ENCODE data around the gene SMCP.

The SMCP gene

DNA sequence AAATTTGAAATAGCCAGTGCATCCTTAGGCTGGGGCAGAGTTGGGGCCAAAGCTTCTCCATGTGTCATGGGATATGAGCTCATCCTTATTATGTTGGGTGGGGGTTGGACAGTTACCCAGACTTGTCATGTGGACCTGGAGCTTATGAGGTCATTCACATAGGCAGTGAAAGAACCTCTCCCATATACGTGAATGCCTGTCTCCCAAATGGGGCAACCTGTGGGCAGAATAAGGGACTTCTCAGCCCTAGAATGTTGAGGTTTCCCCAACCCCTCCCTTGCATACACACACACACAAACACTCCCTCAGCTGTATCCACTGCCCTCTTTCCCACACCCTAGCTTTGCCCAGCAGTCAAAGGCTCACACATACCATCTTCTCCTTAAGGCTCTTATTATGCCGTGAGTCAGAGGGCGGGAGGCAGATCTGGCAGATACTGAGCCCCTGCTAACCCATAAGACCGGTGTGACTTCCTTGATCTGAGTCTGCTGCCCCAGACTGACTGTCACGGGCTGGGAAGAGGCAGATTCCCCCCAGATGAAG is 28.0 kb downstream of the SMCP start:
- Mint-ChIP-seq H3K4me3 (no peak overlapping the region), H3K27me3 (peaks cover 54% of the 10 kb centered on the region), H3K27ac (no peak overlapping the region), H3K36me3 (ENCODE audit: low read depth) (no peaks in the 10 kb centered on the region), H3K4me1 (ENCODE audit: low read depth) (peaks cover 9% of the 10 kb centered on the region), H3K9me3 (no peaks in the 10 kb centered on the region)
- DNase-seq, result no peak

DNA sequence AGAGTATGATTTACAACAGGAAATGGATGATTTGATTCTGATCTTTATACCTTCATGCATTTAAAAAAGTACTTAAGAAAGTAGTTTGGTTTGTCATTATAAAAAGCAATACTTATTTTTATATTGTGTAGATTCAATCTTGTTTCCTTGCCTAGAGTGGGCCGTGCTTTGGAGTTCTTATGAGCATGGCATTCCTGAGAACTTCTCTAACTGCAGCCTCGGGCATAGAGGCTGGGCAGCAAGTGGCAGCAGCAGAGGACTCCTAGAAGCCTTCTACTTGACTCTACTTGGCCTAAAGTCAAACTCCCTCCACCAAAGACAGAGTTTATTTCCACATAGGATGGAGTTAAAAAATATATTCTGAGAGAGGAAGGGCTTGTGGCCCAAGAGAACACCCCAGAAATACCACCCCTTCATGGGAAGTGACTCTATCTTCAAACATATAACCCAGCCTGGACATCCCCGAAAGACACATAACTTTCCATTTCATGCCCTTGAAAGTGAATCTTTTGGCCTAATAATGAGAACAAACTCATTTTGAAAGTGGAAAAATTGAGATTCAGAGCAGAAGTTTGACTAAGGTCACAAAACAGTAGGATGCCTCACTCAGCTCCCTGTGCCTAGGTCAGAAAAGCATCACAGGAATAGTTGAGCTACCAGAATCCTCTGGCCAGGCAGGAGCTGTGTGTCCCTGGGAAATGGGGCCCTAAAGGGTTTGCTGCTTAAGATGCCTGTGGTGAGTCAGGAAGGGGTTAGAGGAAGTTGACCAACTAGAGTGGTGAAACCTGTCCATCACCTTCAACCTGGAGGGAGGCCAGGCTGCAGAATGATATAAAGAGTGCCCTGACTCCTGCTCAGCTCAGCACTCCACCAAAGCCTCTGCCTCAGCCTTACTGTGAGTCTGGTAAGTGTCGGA is 29.8 kb downstream of the SMCP start, which contains the start of gene IVL:
IVL (plus strand) TSS at position 861 of the 916 bp plus-strand sequence. CDS start 1,252 bp downstream, outside the sequence.
- DNase-seq, result no peak
- Mint-ChIP-seq H3K36me3 (ENCODE audit: low read depth) (no peaks in the 10 kb centered on the region), H3K27me3 (peaks cover 63% of the 10 kb centered on the region), H3K4me3 (no peak within 1 kb of the TSS), H3K27ac (peak within 1 kb of the TSS; percentile 74), H3K9me3 (no peaks in the 10 kb centered on the region), H3K4me1 (ENCODE audit: low read depth) (peaks cover 9% of the 10 kb centered on the region)

DNA sequence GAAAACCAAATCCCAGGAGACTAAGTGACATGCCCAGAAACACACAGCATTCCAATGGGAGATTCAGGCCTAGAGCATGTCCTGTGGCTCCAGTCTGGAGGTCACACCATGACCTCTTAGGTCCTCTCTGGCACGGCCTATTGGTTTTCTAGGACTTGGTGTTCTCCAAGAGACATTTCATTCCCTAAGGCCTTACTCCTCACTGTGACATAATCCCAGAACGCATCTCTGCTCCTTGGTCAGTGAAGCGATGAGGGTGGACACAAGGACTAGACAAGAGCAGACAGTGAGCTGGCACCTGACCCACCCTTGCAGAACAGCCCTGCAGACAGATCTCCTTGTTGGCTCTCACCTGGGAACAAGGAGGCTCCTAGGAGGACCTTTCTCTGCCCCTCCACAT is 31.1 kb downstream of the SMCP start:
- Mint-ChIP-seq H3K36me3 (ENCODE audit: low read depth) (no peaks in the 10 kb centered on the region), H3K4me3 (no peak overlapping the region), H3K27me3 (peaks cover 65% of the 10 kb centered on the region), H3K27ac (no peak overlapping the region), H3K4me1 (ENCODE audit: low read depth) (peaks cover 9% of the 10 kb centered on the region), H3K9me3 (no peaks in the 10 kb centered on the region)
- no peak for DNase-seq

DNA sequence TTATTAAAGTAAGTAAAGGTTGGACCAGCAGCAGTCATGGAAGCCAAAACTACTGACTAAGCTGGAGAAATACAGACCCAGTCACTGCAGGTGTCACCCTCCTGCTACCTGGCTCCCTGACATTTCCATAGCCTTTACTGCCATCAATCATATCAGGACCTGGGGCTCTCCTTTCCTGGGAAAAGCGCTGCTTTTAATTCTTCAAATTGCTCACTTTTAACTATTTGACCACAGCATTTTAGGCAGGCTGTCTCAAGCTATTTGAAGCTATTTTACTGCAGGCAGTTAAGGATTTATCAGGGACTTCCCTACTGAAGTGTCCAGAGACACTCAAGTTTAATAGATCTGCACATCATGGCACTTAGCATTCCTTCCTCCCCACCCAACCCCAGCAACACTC is 34.3 kb downstream of the SMCP start:
- no peak overlapping the region for H3K27ac Mint-ChIP-seq
- H3K27me3 Mint-ChIP-seq, result peaks cover 59% of the 10 kb centered on the region
- H3K4me1 Mint-ChIP-seq (ENCODE audit: low read depth), result peaks cover 6% of the 10 kb centered on the region
- no peaks in the 10 kb centered on the region for H3K36me3 Mint-ChIP-seq (ENCODE audit: low read depth)
- DNase-seq, result no peak
- H3K4me3 Mint-ChIP-seq, result no peak overlapping the region
- H3K9me3 Mint-ChIP-seq, result no peaks in the 10 kb centered on the region

DNA sequence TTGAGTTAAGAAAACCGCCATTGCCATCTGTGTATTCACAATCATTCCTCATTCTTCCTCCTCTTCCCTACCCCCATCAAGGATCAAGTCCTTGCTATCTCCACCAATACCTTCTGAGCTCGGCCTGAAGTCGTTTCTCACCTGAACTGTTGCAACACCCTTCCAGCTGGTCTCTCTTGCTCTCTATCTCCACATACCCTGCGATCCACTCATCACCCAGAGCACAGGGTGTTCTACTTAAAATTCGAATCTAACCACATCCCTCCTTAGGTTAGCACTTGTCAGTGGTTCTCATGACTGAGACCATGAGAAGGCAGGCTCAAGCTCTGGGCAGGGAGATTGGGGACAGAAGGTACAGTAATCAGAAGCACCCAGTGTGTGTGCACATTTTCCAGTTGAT is 34.8 kb downstream of the SMCP start:
- Mint-ChIP-seq H3K4me1 (ENCODE audit: low read depth) (peaks cover 3% of the 10 kb centered on the region), H3K36me3 (ENCODE audit: low read depth) (no peaks in the 10 kb centered on the region), H3K27me3 (peaks cover 57% of the 10 kb centered on the region), H3K9me3 (no peaks in the 10 kb centered on the region), H3K27ac (no peak overlapping the region), H3K4me3 (no peak overlapping the region)
- DNase-seq, result no peak

DNA sequence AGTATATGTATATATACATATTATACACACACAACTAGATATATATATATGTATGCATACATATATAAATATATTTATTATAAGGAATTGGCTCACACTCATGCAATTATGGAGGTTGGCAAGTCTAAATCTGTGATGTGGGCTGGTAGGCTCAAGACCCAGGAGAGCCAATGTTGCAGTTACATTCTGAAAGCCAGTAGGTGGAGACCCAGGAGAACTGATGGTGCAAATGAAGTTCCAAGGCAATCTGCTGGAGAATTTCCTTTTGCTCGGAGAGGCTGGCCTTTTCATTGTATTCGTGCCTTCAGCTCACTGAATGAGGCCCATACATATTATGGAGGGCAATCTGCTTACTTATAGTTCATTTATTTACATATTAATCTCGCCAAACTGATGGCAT is 39.7 kb downstream of the SMCP start:
- DNase-seq, result no peak
- Mint-ChIP-seq H3K27ac (no peak overlapping the region), H3K36me3 (ENCODE audit: low read depth) (no peaks in the 10 kb centered on the region), H3K4me1 (ENCODE audit: low read depth) (no peaks in the 10 kb centered on the region), H3K27me3 (peaks cover 46% of the 10 kb centered on the region), H3K4me3 (no peak overlapping the region), H3K9me3 (no peaks in the 10 kb centered on the region)

DNA sequence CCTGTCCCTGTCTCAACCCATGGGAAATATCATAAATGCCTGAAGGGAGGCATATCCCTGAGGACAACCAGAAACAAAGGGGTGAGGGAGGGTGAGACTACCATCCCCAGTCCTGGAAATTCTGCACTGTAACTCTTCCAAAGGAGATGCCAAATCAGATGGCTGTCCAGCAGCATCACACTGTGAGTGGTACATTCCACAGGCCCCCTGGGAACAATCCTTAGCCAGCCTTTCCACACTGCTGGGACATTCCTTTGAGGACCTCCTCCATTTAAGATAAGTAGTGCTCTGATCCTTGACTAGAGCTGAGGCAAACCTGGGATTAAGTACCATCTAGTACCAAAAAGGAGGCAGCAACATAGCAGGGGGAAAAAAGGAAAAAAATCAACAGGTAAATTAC is 40.9 kb downstream of the SMCP start:
- Mint-ChIP-seq H3K4me3 (no peak overlapping the region), H3K4me1 (ENCODE audit: low read depth) (no peaks in the 10 kb centered on the region), H3K36me3 (ENCODE audit: low read depth) (no peaks in the 10 kb centered on the region), H3K27ac (no peak overlapping the region), H3K9me3 (no peaks in the 10 kb centered on the region), H3K27me3 (peaks cover 40% of the 10 kb centered on the region)
- DNase-seq, result no peak

DNA sequence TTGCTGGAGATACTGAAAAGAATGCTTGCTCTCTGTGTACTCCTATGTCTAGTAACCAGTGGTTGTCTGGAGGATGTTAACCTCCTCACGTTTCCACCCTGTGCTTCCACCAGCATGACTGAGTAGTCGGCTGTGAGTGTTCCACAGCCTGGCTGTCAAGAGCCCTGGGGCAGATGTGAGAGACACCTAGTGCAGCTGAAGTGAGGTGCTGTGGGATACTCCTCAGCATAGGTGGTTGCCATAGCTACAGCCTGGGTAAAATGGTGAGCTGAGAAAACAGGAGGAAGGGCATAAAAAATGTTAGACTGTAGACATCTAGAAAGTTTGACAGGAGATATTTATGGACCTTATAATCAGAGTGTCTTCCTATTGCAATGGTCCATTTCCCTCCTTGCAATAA is 46.1 kb downstream of the SMCP start:
- Mint-ChIP-seq H3K4me1 (ENCODE audit: low read depth) (no peaks in the 10 kb centered on the region), H3K27ac (no peak overlapping the region), H3K36me3 (ENCODE audit: low read depth) (no peaks in the 10 kb centered on the region), H3K27me3 (peaks cover 32% of the 10 kb centered on the region), H3K9me3 (no peaks in the 10 kb centered on the region), H3K4me3 (no peak overlapping the region)
- DNase-seq, result no peak

DNA sequence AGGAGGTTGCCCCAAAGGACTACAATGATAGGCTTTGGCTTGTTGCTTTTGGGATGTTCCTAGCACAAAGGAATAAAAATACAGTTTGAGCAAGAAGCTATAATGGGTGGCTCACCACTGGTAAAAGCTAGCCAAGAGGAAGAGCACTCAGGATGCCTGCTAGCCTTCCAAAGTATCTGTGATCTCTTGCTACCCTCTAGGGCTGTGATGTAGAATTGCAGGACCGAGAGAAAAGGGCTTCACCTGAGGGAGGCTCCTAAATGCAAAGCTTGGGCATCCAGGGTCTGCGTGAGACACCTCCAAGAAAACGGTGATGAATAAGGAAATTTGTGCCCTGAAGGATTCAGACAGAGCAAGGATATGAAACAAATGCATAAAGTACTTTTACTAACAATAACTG is 48.0 kb downstream of the SMCP start:
- H3K36me3 Mint-ChIP-seq (ENCODE audit: low read depth), result no peaks in the 10 kb centered on the region
- no peaks in the 10 kb centered on the region for H3K4me1 Mint-ChIP-seq (ENCODE audit: low read depth)
- H3K9me3 Mint-ChIP-seq, result no peaks in the 10 kb centered on the region
- DNase-seq, result no peak
- H3K27me3 Mint-ChIP-seq, result peaks cover 29% of the 10 kb centered on the region
- H3K27ac Mint-ChIP-seq, result no peak overlapping the region
- H3K4me3 Mint-ChIP-seq, result no peak overlapping the region

DNA sequence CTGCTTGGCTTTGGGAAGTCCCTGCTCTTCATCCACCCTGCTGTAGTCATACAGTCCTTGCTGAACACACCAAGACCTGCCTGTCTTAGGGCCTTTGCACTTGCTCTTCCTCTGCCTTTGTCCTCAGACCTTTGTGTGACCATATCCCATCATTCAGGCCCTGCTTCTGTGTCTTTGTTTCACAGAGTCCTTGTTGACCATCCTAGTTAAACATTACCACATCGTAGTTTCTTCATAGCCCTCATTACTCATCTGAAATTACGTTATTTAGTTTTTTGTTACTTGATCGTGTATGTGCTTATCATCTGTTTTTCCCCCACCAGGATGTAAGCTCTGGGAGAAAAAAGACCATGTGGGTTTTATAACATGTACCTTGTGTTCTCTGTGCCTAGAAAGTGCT is 50.5 kb downstream of the SMCP start:
- Mint-ChIP-seq H3K27ac (no peak overlapping the region), H3K36me3 (ENCODE audit: low read depth) (no peaks in the 10 kb centered on the region), H3K9me3 (no peaks in the 10 kb centered on the region), H3K4me3 (no peak overlapping the region), H3K27me3 (peaks cover 20% of the 10 kb centered on the region), H3K4me1 (ENCODE audit: low read depth) (no peaks in the 10 kb centered on the region)
- DNase-seq, result no peak

DNA sequence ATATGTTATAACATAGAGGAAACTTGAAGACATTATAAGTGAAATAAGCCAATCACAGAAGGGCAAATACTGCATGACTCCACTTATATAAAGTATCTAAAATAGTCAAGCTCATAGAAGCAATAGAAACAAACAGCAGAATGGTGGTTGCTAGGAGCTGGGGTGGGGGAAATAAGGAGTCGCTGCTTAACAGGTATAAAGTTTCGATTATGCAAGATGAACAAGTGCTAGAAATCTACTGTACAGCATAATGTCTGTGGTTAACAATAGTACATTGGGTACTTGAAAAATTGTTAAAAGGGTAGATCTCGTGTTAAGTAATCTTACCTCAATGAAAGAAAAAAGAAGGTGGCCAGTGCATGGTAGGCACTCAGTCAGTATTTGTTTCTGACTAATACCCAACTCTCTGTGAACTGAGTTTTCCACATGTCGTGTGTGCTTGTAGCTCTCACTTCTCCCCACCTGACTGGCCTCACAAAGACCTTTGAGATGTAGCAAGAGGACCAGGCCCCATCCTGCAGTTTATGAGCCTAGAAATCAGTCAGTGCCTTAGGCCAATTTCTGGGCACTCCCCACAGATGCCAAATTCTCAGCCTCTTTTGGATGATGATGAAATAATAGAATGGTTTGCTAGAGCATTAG is 54.2 kb downstream of the SMCP start:
- no peaks in the 10 kb centered on the region for H3K36me3 Mint-ChIP-seq (ENCODE audit: low read depth)
- DNase-seq, result no peak
- H3K27ac Mint-ChIP-seq, result no peak overlapping the region
- no peaks in the 10 kb centered on the region for H3K4me1 Mint-ChIP-seq (ENCODE audit: low read depth)
- H3K9me3 Mint-ChIP-seq, result no peaks in the 10 kb centered on the region
- H3K27me3 Mint-ChIP-seq, result peaks cover 11% of the 10 kb centered on the region
- no peak overlapping the region for H3K4me3 Mint-ChIP-seq

DNA sequence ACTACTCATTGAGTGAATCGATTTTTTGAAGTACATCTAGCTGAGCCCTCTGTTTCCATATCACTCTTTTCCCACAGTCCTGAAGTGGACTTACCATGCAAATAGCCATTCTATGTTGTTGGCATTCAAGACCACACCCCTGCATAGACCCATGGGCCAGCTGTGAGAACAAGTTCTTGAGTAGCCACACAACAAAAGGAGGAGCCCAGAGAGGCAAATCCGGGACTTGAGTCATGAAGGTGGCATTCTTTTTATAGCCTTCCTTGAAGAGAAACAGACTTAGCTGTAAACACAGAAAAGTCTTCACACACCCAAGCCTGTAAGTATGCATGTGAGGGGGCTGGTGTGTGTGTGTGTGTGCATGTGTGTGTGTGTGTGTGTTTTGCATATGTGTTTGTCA is 55.1 kb downstream of the SMCP start:
- Mint-ChIP-seq H3K9me3 (no peaks in the 10 kb centered on the region), H3K27ac (no peak overlapping the region), H3K27me3 (peaks cover 11% of the 10 kb centered on the region), H3K36me3 (ENCODE audit: low read depth) (no peaks in the 10 kb centered on the region), H3K4me3 (no peak overlapping the region), H3K4me1 (ENCODE audit: low read depth) (no peaks in the 10 kb centered on the region)
- no peak for DNase-seq

Data from activated T-cell treated with anti-CD3 and anti-CD28 coated beads, Interleukin-2, amount 50 U/mL, for 24 hours (primary cell).